Iris pigment epithelial cell (primary cell): ENCODE results near the gene DNAH9.

Experiments
- DNase-seq: peaks from one replicate; pipeline ENCODE4 v3.0.0-alpha.2; 2011; ENCODE audit warnings: low read depth

Gene DNAH9

GRCh38 chr17:11986179-11986941 is 388.1 kb downstream of the DNAH9 start:
- DNase-seq: peak; percentile 14

GRCh38 chr17:11986942-11987329 is 388.7 kb downstream of the DNAH9 start:
- peak; percentile 57 for DNase-seq

GRCh38 chr17:11990363-11990983 is 392.2 kb downstream of the DNAH9 start:
- no peak for DNase-seq

GRCh38 chr17:11991461-11991860 is 393.2 kb downstream of the DNAH9 start:
- no peak for DNase-seq

- peak; percentile 33 for DNase-seq
Measured at GRCh38 chr17:11996722-11997146, 398.5 kb downstream of the DNAH9 start.

GRCh38 chr17:11997147-11997971 is 399.1 kb downstream of the DNAH9 start, which contains the start of gene ZNF18:
ZNF18 (minus strand) TSS chr17:11997475; CDS start chr17:11992829, 4,646 bp downstream.
- peak; percentile 96 for DNase-seq

GRCh38 chr17:11997972-11998233 is 399.6 kb downstream of the DNAH9 start:
- DNase-seq: no peak

GRCh38 chr17:11999696-12000095 is 401.4 kb downstream of the DNAH9 start:
- peak; percentile 11 for DNase-seq

GRCh38 chr17:12007466-12007865 is 409.2 kb downstream of the DNAH9 start:
- no peak for DNase-seq
